Neutrophil (primary cell): Measurements from ENCODE around the gene ADAMTS17.

ENCODE experiments used
- H3K27ac ChIP-seq: fragments of 200-600 bp; sonication (generic); 2 replicates; pipeline ENCODE4 v1.5.1; 2016; ENCODE audit warnings: mild to moderate bottlenecking, moderate library complexity
- H3K27me3 ChIP-seq: fragments of 200-600 bp; sonication (generic); 2 replicates; pipeline ENCODE4 v1.6.0; 2016; ENCODE audit warnings: mild to moderate bottlenecking
- H3K36me3 ChIP-seq: fragments of 200-600 bp; sonication (generic); 2 replicates; pipeline ENCODE4 v1.5.1; 2017
- H3K4me1 ChIP-seq, 2 experiments: fragments of 200-600 bp in 1 of 2; sonication (generic) in 1 of 2; 1 replicate in 1 of 2; 2 replicates in 1 of 2; pipeline versions ENCODE4 v1.5.1 to v1.6.1; 2013 to 2016; ENCODE audit warnings: low read depth in 1 of 2, low read length in 1 of 2, mild to moderate bottlenecking in 1 of 2, moderate library complexity in 1 of 2; ENCODE audit not compliant: control insufficient read depth in 1 of 2, insufficient read depth in 1 of 2
- H3K4me3 ChIP-seq, 2 experiments: fragments of 200-600 bp in 1 of 2; sonication (generic) in 1 of 2; 1 replicate in 1 of 2; 2 replicates in 1 of 2; pipeline ENCODE4 v1.5.1; 2013 to 2016; ENCODE audit warnings: low read depth in 1 of 2, low read length in 1 of 2, mild to moderate bottlenecking in 1 of 2, moderate library complexity in 1 of 2
- H3K9me3 ChIP-seq: fragments of 200-600 bp; sonication (generic); 2 replicates; pipeline ENCODE4 v1.5.1; 2016
- TF ChIP-seq, protein P1 (sequence below): fragments of 200-600 bp; sonication (generic); IDR thresholded peaks from 2 replicates; pipeline ENCODE4 v1.5.1; 2016; ENCODE audit warnings: antibody characterized with exemption

The ADAMTS17 gene

GRCh38 chr15:100163961-100164360 is 177.8 kb downstream of the ADAMTS17 start:
- H3K9me3 ChIP-seq, result no peaks in the 10 kb centered on the region
- H3K36me3 ChIP-seq, result no peaks in the 10 kb centered on the region
- H3K4me3 ChIP-seq, result no peak overlapping the region
- H3K27ac ChIP-seq, result no peak overlapping the region
- no peaks in the 10 kb centered on the region for H3K4me1 ChIP-seq
- TF ChIP-seq, protein P1, sequence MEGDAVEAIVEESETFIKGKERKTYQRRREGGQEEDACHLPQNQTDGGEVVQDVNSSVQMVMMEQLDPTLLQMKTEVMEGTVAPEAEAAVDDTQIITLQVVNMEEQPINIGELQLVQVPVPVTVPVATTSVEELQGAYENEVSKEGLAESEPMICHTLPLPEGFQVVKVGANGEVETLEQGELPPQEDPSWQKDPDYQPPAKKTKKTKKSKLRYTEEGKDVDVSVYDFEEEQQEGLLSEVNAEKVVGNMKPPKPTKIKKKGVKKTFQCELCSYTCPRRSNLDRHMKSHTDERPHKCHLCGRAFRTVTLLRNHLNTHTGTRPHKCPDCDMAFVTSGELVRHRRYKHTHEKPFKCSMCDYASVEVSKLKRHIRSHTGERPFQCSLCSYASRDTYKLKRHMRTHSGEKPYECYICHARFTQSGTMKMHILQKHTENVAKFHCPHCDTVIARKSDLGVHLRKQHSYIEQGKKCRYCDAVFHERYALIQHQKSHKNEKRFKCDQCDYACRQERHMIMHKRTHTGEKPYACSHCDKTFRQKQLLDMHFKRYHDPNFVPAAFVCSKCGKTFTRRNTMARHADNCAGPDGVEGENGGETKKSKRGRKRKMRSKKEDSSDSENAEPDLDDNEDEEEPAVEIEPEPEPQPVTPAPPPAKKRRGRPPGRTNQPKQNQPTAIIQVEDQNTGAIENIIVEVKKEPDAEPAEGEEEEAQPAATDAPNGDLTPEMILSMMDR, result no peak
- H3K27me3 ChIP-seq, result no peaks in the 10 kb centered on the region

- Histone ChIP-seq H3K9me3 (no peaks in the 10 kb centered on the region), H3K4me1 (no peaks in the 10 kb centered on the region), H3K27me3 (no peaks in the 10 kb centered on the region), H3K36me3 (no peaks in the 10 kb centered on the region), H3K27ac (no peak overlapping the region), H3K4me3 (no peak overlapping the region)
- TF ChIP-seq, protein P1, result no peak
Observed at GRCh38 chr15:100160953-100161352, 180.8 kb downstream of the ADAMTS17 start.

GRCh38 chr15:100159436-100159835 is 182.3 kb downstream of the ADAMTS17 start:
- no peaks in the 10 kb centered on the region for H3K4me1 ChIP-seq
- H3K27me3 ChIP-seq, result no peaks in the 10 kb centered on the region
- no peaks in the 10 kb centered on the region for H3K9me3 ChIP-seq
- H3K4me3 ChIP-seq, result no peak overlapping the region
- TF ChIP-seq, protein P1, result no peak
- H3K27ac ChIP-seq, result no peak overlapping the region
- no peaks in the 10 kb centered on the region for H3K36me3 ChIP-seq

DNA sequence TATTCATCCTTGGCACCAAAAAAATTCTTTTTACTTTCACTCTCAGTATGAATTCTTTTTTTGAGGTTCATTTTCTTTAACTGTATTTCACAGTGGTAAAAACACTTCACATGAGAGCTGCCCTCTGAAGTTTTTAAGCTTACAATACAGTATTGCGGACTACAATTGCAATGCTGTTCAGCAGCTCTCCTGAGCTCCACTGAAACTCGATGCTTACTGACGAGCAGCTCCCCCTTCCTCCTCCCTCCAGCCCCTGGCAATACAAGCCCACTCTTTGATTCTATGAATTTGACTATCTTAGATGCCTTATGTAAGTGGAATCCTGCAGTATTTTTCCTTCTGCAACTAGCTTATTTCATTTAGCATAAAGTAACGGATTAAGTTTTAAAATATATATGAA is 183.4 kb downstream of the ADAMTS17 start:
- no peaks in the 10 kb centered on the region for H3K4me1 ChIP-seq
- no peaks in the 10 kb centered on the region for H3K36me3 ChIP-seq
- H3K27ac ChIP-seq, result no peak overlapping the region
- no peaks in the 10 kb centered on the region for H3K9me3 ChIP-seq
- TF ChIP-seq, protein P1, result no peak
- H3K4me3 ChIP-seq, result no peak overlapping the region
- H3K27me3 ChIP-seq, result no peaks in the 10 kb centered on the region

DNA sequence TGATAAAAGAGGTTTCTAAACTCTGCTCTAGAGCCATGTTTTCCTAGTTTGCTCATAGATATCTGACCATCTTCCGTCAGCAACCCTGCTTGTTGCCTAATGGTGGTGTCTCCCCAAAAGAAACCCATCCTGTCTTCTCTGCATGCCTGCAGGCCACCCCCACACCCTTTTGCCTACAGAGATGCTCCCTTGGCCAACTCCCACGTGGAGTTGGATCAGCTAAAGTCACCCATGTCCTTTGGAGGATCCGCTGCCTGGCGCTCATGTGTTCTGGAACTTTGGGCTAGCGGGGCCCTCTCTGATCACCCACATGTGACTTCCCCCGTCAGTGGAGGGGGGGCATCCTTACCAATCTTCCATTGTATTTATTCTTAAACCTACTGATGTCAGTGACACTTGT is 185.6 kb downstream of the ADAMTS17 start:
- H3K9me3 ChIP-seq, result no peaks in the 10 kb centered on the region
- no peaks in the 10 kb centered on the region for H3K36me3 ChIP-seq
- TF ChIP-seq, protein P1, result no peak
- H3K27ac ChIP-seq, result no peak overlapping the region
- no peak overlapping the region for H3K4me3 ChIP-seq
- H3K4me1 ChIP-seq, result no peaks in the 10 kb centered on the region
- H3K27me3 ChIP-seq, result no peaks in the 10 kb centered on the region

DNA sequence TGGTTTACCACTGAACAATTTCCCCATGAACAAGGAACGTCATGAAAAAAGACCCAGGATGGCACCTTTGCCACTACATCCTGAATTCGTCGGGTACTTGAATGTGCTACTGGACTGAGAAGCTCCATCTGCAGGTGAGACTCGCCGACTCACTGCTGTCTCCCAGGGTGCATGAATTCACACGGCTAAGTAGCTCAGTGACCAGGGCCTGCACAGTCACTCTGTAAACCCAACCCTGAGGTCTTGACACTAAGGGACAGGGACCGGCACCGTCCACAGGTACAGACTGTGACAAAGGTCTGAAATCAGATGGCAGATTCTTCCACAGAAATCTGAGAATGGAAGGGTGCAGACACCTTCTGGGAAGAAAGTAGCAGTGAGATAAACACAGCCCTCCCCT is 187.4 kb downstream of the ADAMTS17 start:
- H3K27me3 ChIP-seq, result no peaks in the 10 kb centered on the region
- H3K36me3 ChIP-seq, result no peaks in the 10 kb centered on the region
- no peaks in the 10 kb centered on the region for H3K4me1 ChIP-seq
- H3K9me3 ChIP-seq, result no peaks in the 10 kb centered on the region
- no peak overlapping the region for H3K4me3 ChIP-seq
- no peak overlapping the region for H3K27ac ChIP-seq
- TF ChIP-seq, protein P1, result no peak
